Progenitor cell of endocrine pancreas (in vitro differentiated cells): ENCODE measurements around the gene FAM216A. TPM values are rescaled to one million over a fixed set of nuclear protein-coding genes. Genes with fewer than 3 reads are reported as not detected.

ENCODE experiments used
- DNase-seq: peaks from one replicate; pipeline ENCODE4 v3.0.0; 2021; ENCODE audit warnings: low spot score; ENCODE audit not compliant: unreplicated experiment
- H3K27ac Mint-ChIP-seq: 2 replicates; pipeline ENCODE4 v1.8.0; 2021; ENCODE audit warnings: mild to moderate bottlenecking, moderate library complexity, mixed read lengths
- H3K27me3 Mint-ChIP-seq: 2 replicates; pipeline ENCODE4 v1.8.0; 2021; ENCODE audit warnings: mixed read lengths
- H3K36me3 Mint-ChIP-seq: 2 replicates; pipeline ENCODE4 v1.8.0; 2022; ENCODE audit warnings: mixed read lengths; ENCODE audit not compliant: insufficient read depth
- H3K4me1 Mint-ChIP-seq: 2 replicates; pipeline ENCODE4 v1.8.0; 2021; ENCODE audit warnings: low read depth, mixed read lengths
- H3K4me3 Mint-ChIP-seq: 2 replicates; pipeline ENCODE4 v1.8.0; 2021; ENCODE audit warnings: low read depth, mild to moderate bottlenecking, moderate library complexity, mixed read lengths
- H3K9me3 Mint-ChIP-seq: 2 replicates; pipeline ENCODE4 v1.8.0; 2021; ENCODE audit warnings: low read depth, mixed read lengths
- total RNA-seq: library from RNA; stranded (reverse); gene quantifications from 2 replicates; pipeline ENCODE4 v1.2.1, GENCODE V29; 2021
- TF ChIP-seq, protein P1 (sequence below): fragments of 200-600 bp; sonication (generic); IDR thresholded peaks from one replicate; pipeline ENCODE4 v1.5.0; 2021; ENCODE audit warnings: antibody characterized with exemption, mild to moderate bottlenecking; ENCODE audit not compliant: unreplicated experiment

Gene FAM216A
- total RNA-seq, 1 donor from 2014 or later = 5.3 TPM

DNA sequence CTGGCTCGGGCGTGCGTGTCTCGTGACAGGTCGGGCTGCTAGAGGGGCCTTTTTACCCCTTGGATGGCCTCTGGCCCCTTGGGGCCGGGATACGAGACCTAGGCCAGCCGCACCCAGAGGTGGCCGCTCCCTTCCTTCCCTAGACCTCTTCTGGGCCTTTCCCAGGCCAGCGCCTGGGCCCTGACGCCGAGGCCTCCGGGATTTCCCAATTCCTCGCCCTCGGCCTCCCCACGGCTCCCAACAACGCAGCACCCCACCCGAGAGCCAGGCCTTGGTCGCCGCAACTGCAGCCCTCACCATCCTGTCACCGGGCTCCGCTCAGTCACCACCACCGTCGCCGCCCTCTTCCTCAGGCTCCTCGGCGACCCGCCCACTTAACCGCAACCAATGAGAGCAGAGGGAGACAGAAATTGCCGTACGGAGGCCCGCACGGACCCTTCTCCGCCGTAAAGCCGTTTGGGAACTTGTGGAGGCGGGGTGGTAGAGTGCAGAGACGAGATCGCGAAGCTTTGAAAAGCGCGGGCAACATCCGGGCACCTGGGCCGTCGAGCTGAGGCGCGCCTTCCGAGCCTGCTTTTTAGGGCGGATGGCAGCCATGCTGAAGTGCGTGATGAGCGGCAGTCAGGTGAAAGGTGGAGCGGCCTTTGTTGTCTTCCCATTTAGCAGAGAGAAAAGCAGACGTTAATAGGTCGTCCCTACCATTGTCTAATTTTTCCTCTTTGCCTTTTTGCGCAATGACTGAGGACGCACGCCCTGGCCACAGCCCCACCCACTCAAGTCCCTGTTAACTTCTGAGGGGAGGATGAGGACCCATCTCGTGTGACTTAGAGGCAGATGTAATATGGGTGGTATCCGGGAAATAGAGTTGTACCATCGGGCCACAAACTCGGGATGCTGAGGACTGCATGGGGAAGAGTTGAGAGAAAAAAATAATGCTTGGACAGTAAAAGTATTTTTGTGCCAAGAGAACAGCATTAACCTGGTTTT, 33.4 kb downstream of the FAM216A start, which contains the start of the genes RAD9B and VPS29:
Gene RAD9B, plus strand, starts transcription at position 580 of the 987 bp plus-strand sequence. Its CDS starts 7 bp downstream, at position 587.
Gene VPS29, minus strand, starts transcription at position 360 of the 987 bp plus-strand sequence. Its CDS starts 60 bp downstream, at position 300.
- peaks cover 5% of the 10 kb centered on the region for H3K36me3 Mint-ChIP-seq

GRCh38 chr12:110503432-110503831, 34.8 kb downstream of the FAM216A start:
- no peak overlapping the region for H3K27ac Mint-ChIP-seq
- H3K36me3 Mint-ChIP-seq = peaks cover 5% of the 10 kb centered on the region
- TF ChIP-seq, protein P1, sequence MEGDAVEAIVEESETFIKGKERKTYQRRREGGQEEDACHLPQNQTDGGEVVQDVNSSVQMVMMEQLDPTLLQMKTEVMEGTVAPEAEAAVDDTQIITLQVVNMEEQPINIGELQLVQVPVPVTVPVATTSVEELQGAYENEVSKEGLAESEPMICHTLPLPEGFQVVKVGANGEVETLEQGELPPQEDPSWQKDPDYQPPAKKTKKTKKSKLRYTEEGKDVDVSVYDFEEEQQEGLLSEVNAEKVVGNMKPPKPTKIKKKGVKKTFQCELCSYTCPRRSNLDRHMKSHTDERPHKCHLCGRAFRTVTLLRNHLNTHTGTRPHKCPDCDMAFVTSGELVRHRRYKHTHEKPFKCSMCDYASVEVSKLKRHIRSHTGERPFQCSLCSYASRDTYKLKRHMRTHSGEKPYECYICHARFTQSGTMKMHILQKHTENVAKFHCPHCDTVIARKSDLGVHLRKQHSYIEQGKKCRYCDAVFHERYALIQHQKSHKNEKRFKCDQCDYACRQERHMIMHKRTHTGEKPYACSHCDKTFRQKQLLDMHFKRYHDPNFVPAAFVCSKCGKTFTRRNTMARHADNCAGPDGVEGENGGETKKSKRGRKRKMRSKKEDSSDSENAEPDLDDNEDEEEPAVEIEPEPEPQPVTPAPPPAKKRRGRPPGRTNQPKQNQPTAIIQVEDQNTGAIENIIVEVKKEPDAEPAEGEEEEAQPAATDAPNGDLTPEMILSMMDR = no peak
- H3K4me1 Mint-ChIP-seq = peaks cover 13% of the 10 kb centered on the region
- H3K4me3 Mint-ChIP-seq = peak overlapping the region; percentile 33
- H3K27me3 Mint-ChIP-seq = peaks cover 3% of the 10 kb centered on the region
- DNase-seq = no peak
- peaks cover 8% of the 10 kb centered on the region for H3K9me3 Mint-ChIP-seq

More for the DNA sequence above, 33.4 kb downstream of the FAM216A start, which contains the start of the genes RAD9B and VPS29:
- Mint-ChIP-seq H3K9me3 (peaks cover 8% of the 10 kb centered on the region), H3K4me3 (peak within 1 kb of the TSS; percentile 99), H3K27ac (peak within 1 kb of the TSS; percentile 98), H3K27me3 (peaks cover 3% of the 10 kb centered on the region), H3K4me1 (peaks cover 13% of the 10 kb centered on the region)
- DNase-seq = peak; percentile 94
- TF ChIP-seq, protein P1 = no peak

- Mint-ChIP-seq H3K36me3 (peaks cover 5% of the 10 kb centered on the region), H3K9me3 (peaks cover 8% of the 10 kb centered on the region), H3K27ac (no peak overlapping the region), H3K4me3 (no peak overlapping the region), H3K4me1 (peaks cover 10% of the 10 kb centered on the region), H3K27me3 (peaks cover 8% of the 10 kb centered on the region)
- TF ChIP-seq, protein P1 = no peak
- DNase-seq = no peak
These were observed 36.7 kb downstream of the FAM216A start for GRCh38 chr12:110505332-110505731.

GRCh38 chr12:110508071-110508586, 39.5 kb downstream of the FAM216A start:
- no peaks in the 10 kb centered on the region for H3K4me1 Mint-ChIP-seq
- no peak for DNase-seq
- TF ChIP-seq, protein P1 = no peak
- peaks cover 11% of the 10 kb centered on the region for H3K27me3 Mint-ChIP-seq
- no peak overlapping the region for H3K4me3 Mint-ChIP-seq
- H3K36me3 Mint-ChIP-seq = no peaks in the 10 kb centered on the region
- H3K9me3 Mint-ChIP-seq = no peaks in the 10 kb centered on the region
- H3K27ac Mint-ChIP-seq = no peak overlapping the region

GRCh38 chr12:110513842-110514241, 45.2 kb downstream of the FAM216A start:
- Mint-ChIP-seq H3K4me3 (no peak overlapping the region), H3K27me3 (peaks cover 14% of the 10 kb centered on the region), H3K4me1 (no peaks in the 10 kb centered on the region), H3K36me3 (no peaks in the 10 kb centered on the region), H3K27ac (no peak overlapping the region), H3K9me3 (no peaks in the 10 kb centered on the region)
- TF ChIP-seq, protein P1 = no peak
- no peak for DNase-seq
